T-helper 2 cell treated with Interferon-gamma antibody and Interleukin-4, amounts not matched to agents 5 μg/mL and 100 μg/mL, for 36 hours (primary cell): ENCODE results near the gene NEIL3.

ENCODE experiments used
- DNase-seq: peaks from one replicate; pipeline ENCODE4 v3.0.0; 2021; ENCODE audit warnings: low spot score
- H3K27ac Mint-ChIP-seq: one replicate; pipeline ENCODE4 v1.8.0; 2021; ENCODE audit warnings: mild to moderate bottlenecking, mixed read lengths
- H3K27me3 Mint-ChIP-seq: one replicate; pipeline ENCODE4 v1.8.0; 2021; ENCODE audit warnings: low read depth, mixed read lengths
- H3K36me3 Mint-ChIP-seq: one replicate; pipeline ENCODE4 v1.8.0; 2021; ENCODE audit warnings: low read depth, mixed read lengths
- H3K4me1 Mint-ChIP-seq: one replicate; pipeline ENCODE4 v1.8.0; 2021; ENCODE audit warnings: low read depth, mixed read lengths
- H3K4me3 Mint-ChIP-seq: one replicate; pipeline ENCODE4 v1.8.0; 2022; ENCODE audit warnings: mild to moderate bottlenecking, moderate library complexity, mixed read lengths
- H3K9me3 Mint-ChIP-seq: one replicate; pipeline ENCODE4 v1.8.0; 2021; ENCODE audit warnings: mixed read lengths

The NEIL3 gene, protein sequence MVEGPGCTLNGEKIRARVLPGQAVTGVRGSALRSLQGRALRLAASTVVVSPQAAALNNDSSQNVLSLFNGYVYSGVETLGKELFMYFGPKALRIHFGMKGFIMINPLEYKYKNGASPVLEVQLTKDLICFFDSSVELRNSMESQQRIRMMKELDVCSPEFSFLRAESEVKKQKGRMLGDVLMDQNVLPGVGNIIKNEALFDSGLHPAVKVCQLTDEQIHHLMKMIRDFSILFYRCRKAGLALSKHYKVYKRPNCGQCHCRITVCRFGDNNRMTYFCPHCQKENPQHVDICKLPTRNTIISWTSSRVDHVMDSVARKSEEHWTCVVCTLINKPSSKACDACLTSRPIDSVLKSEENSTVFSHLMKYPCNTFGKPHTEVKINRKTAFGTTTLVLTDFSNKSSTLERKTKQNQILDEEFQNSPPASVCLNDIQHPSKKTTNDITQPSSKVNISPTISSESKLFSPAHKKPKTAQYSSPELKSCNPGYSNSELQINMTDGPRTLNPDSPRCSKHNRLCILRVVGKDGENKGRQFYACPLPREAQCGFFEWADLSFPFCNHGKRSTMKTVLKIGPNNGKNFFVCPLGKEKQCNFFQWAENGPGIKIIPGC

DNA sequence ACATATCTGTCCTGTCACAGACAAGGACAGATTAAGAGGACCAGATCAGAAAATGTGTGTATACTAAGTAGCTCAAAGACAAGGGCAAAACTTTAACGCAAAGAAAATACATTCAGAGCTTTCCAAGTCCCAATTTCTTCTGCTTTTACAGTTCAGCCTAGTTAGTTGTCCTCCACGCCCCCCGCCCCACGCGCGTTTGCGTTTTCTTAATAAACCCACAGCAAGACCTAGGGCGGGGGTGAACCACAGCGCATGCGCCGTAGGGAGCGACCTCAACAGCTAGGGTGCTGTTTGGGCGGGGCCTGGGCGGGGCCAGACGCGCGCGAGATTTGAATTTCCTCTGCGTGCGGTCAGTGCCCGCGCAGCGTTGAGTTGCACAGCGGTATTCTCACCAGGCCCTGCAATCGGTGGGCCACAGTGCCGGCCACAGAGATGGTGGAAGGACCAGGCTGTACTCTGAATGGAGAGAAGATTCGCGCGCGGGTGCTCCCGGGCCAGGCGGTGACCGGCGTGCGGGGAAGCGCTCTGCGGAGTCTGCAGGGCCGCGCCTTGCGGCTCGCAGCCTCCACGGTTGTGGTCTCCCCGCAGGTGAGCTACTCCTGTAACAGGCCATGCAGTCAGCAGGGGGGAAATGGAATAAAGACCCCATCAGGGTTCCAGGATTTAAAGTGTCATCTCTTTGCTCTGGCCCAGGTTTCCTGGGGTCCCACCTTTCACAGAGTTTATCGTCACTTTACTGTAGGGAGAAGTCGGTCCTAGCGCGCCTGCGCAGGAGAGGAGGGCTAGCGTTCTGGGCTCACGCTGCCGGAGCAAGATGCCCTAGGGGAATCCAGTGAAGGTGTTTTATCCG is at the start of gene NEIL3:
Gene NEIL3, plus strand, starts transcription at position 353 of the 850 bp plus-strand sequence. Its CDS starts 80 bp downstream, at position 433.
- peak; percentile 90 for DNase-seq
- Mint-ChIP-seq H3K36me3 (peaks cover 32% of the 10 kb centered on the region), H3K9me3 (no peaks in the 10 kb centered on the region), H3K27ac (peak within 1 kb of the TSS; percentile 98), H3K4me3 (peak within 1 kb of the TSS; percentile 99), H3K27me3 (no peaks in the 10 kb centered on the region), H3K4me1 (peaks cover 50% of the 10 kb centered on the region)

DNA sequence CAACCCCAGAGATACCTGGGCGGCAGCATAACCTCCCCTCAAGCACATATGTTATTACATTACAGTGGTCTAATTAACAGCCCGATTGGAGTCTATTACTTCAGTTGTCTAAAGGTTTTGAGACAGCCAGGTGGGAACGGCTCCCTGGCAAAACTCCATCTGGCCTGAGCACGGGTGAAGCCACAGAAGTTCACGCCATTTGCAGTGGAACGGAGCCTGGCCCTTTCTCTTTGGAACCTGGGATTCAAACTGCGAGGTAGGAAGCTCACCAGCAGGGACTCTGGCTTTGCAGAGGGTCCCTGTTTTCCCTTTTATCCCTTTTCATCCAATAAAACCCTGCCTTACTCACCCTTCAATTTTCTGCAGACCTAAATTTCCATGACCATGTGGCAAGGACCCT is 45.9 kb upstream of the NEIL3 start:
- no peak overlapping the region for H3K27ac Mint-ChIP-seq
- no peaks in the 10 kb centered on the region for H3K36me3 Mint-ChIP-seq
- H3K9me3 Mint-ChIP-seq: peaks cover 1% of the 10 kb centered on the region
- H3K4me1 Mint-ChIP-seq: no peaks in the 10 kb centered on the region
- peaks cover 24% of the 10 kb centered on the region for H3K27me3 Mint-ChIP-seq
- no peak overlapping the region for H3K4me3 Mint-ChIP-seq
- no peak for DNase-seq

DNA sequence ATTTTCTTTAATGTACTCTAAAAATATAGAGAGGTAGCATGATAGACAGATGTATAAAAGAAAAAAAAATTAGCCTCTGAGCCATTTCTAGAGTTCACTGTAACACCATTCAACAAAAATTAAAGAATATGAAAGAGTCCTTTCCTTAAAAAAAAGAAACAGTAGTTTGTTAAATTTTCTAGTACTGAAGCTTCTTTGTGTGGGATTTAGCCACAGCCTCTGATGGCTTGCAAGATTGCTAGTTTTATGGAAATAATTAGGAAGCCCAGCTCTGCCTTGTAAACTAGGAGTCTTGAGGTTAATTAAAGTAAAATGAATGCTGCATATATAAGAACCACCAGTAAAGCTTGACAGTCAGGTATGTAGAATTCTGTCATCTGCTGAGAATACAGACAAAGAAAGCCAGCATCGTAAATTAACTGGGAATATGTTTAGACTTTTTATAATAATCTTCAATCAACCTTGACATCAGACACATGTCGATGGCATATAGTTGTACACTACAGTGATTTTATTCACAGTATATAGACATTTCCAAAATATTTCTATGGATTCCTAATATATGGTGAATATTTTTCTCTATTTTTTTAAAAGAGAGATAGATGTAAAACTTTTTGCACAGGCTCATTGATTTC is 44.8 kb upstream of the NEIL3 start:
- Mint-ChIP-seq H3K36me3 (no peaks in the 10 kb centered on the region), H3K9me3 (no peaks in the 10 kb centered on the region), H3K4me3 (no peak overlapping the region), H3K27ac (no peak overlapping the region), H3K4me1 (no peaks in the 10 kb centered on the region), H3K27me3 (peaks cover 21% of the 10 kb centered on the region)
- no peak for DNase-seq

DNA sequence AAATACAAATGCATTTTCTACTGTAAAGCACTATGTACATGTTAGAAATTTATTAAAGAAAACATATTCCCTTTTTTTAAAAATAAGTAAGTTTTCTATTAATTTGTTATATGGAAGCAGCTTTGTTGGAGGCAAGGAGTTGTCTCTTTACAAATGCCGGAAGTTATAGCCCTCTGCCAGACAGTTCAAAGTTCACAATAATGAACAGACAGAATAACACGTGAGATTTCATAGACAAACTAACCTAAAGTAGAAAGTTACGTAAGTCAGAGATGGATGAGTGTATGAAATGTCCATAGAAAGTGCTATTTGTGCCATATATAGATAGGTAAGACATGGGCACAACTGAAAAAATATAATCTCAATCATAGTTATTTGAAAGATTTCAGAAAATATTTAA is 43.9 kb upstream of the NEIL3 start:
- no peak for DNase-seq
- H3K27me3 Mint-ChIP-seq: peaks cover 14% of the 10 kb centered on the region
- no peaks in the 10 kb centered on the region for H3K4me1 Mint-ChIP-seq
- H3K27ac Mint-ChIP-seq: no peak overlapping the region
- no peaks in the 10 kb centered on the region for H3K9me3 Mint-ChIP-seq
- no peaks in the 10 kb centered on the region for H3K36me3 Mint-ChIP-seq
- H3K4me3 Mint-ChIP-seq: no peak overlapping the region

DNA sequence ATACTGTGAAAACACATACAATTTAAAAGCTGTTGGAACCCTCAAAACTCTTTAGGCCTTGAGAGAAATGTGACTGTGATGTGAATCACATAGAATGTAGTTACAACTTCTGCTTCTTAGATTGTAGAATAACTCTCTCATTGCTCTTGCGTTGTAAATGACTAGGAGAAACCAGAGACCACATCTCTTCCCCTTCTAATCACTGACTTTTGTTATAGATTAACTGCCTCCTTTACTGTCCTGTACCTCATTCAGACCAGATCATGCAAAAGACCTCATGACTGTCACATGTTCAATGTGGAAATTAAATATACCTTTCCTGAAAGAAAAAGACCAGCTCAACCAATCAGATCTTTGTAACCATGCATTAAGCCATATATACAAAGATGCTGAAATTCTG is 43.2 kb upstream of the NEIL3 start:
- Mint-ChIP-seq H3K4me3 (no peak overlapping the region), H3K9me3 (no peaks in the 10 kb centered on the region), H3K27me3 (peaks cover 16% of the 10 kb centered on the region), H3K27ac (no peak overlapping the region), H3K36me3 (no peaks in the 10 kb centered on the region), H3K4me1 (no peaks in the 10 kb centered on the region)
- no peak for DNase-seq

DNA sequence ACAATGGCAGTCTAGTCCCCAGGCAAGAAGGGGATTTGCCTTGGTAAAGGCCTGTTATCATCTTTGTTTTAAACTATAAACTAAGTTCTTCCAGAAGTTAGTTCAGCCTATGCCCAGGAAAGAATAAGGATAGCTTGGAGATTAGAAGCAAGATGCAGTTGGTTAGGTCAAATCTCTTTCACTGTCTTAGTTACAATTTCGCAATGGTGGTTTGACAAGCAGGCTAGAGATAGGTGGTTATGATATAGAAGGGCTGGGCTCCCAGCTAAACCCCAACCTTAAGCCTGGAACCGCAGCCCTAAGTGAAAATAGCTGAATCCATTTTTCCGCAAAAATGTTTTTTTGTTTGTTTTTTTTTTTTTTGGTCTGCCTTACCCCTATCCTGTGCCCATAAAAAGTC is 41.8 kb upstream of the NEIL3 start:
- Mint-ChIP-seq H3K4me3 (no peak overlapping the region), H3K27ac (no peak overlapping the region), H3K27me3 (peaks cover 17% of the 10 kb centered on the region), H3K9me3 (no peaks in the 10 kb centered on the region), H3K36me3 (no peaks in the 10 kb centered on the region), H3K4me1 (no peaks in the 10 kb centered on the region)
- DNase-seq: no peak

DNA sequence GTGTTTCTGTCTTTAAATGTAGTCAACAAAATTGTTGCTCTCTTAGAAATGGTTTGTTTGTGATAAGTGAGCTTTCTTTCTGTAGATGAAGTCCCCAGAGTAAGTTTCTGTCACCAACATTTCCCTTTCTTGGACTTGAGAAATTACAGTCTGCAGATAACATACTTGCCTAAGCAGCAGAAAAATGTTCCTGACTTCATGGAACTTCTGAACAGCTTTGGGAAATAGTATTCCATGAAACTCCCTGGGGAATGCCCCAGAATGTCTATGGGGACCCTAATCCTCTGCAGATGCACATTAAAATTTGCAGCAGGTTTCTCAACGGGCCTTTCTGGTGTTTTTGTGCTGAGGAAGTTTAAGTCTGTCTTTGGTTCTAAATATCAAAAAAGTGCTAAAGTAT is 38.6 kb upstream of the NEIL3 start:
- Mint-ChIP-seq H3K4me1 (no peaks in the 10 kb centered on the region), H3K27ac (no peak overlapping the region), H3K27me3 (peaks cover 17% of the 10 kb centered on the region), H3K36me3 (no peaks in the 10 kb centered on the region), H3K4me3 (no peak overlapping the region), H3K9me3 (no peaks in the 10 kb centered on the region)
- no peak for DNase-seq

DNA sequence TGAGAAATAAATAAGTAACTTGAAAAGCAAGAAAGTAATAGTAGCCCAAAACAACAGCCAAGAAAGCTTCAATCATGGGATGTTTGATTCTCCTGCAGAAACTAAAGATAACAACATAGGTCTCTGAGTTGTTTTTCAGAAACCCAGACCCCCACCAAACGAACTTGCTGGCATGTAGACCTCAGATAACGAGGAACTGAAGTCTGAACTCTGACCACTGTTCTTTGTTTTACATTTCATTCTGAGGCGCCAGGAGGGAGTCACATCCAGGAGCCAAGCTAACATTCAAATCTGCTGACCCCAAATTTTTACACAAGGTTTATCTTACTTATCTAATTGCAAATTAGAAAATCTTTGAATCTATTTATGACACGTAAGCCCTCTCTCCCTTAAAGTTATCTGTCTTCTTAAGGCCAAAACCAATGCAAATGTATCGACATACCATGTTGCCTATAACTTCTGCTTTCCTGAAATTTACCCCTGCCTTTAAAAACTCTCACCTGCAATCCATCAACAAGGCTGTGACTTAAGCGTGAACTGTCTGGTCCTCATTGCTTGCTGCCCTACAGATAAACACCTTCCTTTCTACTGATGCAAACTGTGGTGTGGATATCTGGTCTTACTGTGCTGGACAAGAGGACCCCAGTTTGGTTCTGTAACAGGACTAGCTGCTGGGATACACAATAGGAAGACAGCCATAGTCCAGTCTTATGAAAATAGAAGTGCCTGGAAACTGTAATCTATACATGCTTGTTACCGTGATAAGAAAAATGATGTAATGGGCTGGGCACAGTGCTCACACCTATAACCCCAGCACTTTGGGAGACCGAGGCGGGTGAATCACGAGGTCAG is 37.5 kb upstream of the NEIL3 start:
- no peak overlapping the region for H3K4me3 Mint-ChIP-seq
- no peaks in the 10 kb centered on the region for H3K36me3 Mint-ChIP-seq

DNA sequence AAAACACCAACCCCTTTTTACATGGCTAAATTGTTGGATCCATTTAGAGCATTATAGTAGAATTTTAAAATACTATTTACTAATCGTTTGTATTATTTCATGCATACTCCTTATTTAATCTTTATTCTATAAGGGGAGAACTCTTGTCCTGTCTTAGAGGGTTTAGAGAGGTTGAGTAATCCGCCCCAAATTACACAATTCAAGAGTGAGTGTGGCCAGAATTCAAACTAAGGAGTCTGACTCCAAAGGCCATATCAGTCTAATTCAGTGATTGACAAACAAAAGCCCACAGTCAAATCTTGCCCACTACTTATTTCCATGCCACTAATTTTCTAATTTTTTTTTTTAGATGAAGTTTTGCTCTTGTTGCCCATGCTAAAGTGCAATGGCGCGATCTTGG is 33.7 kb upstream of the NEIL3 start:
- no peaks in the 10 kb centered on the region for H3K4me1 Mint-ChIP-seq
- H3K9me3 Mint-ChIP-seq: no peaks in the 10 kb centered on the region
- H3K27me3 Mint-ChIP-seq: peaks cover 19% of the 10 kb centered on the region
- no peaks in the 10 kb centered on the region for H3K36me3 Mint-ChIP-seq
- DNase-seq: no peak
- no peak overlapping the region for H3K27ac Mint-ChIP-seq
- H3K4me3 Mint-ChIP-seq: no peak overlapping the region

More for the DNA sequence above, 37.5 kb upstream of the NEIL3 start:
- Mint-ChIP-seq H3K9me3 (no peaks in the 10 kb centered on the region), H3K4me1 (no peaks in the 10 kb centered on the region), H3K27ac (no peak overlapping the region), H3K27me3 (peaks cover 17% of the 10 kb centered on the region)
- DNase-seq: no peak

DNA sequence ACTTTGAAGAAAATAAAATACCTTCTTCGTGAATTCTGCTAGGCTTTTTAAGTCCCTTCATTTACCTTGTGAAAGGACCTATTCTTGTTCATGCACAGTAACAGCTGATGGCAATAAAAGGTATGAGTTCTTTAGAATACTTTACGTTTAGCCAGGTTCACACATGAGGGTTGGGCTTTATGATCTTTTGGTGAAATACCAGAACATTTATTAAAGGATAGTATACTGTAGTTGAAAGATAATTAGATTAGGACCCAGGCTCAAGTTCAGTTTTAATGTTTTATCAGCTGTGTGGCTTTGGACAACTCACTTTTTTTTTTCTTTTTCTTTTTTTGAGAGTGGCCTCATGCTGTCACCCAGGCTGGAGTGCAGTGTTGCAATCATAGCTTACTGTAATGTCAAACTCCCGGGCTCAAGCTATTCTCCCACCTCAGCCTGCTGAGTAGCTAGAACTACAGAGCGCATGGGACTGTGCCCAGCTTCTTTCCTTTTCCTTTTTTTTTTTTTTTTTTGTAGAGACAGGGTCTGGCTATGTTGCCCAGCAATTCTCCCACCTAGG is 28.2 kb upstream of the NEIL3 start:
- peaks cover 5% of the 10 kb centered on the region for H3K4me1 Mint-ChIP-seq

DNA sequence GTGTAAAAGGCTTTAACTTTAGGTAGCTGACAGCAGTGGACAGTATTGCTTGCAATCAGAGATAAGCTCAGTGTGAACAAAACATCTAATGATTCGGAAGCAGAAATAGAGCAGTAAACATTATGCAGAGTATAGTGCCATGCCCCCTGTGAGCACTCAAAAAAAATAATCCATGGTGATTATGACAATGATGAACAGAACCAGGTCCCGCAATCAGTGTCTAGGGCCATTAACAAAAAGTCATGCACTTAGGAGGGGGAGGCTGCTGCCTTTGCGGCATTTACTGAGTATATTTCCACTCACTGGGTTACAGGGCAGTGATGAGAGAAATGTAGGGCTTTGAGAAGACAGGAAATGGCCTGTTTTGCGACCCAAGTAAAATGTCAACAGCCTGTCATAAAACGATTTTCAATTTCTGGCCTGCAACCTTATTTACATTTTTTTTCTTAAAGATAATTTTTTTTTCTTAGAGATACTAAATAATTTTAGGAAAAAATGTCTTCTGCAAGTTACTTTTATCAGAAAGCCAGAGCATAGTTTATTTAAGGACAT is 27.3 kb upstream of the NEIL3 start:
- Mint-ChIP-seq H3K4me1 (peaks cover 12% of the 10 kb centered on the region), H3K27me3 (peaks cover 10% of the 10 kb centered on the region), H3K4me3 (no peak overlapping the region), H3K27ac (no peak overlapping the region), H3K36me3 (no peaks in the 10 kb centered on the region), H3K9me3 (no peaks in the 10 kb centered on the region)
- no peak for DNase-seq

More for the DNA sequence above, 28.2 kb upstream of the NEIL3 start:
- Mint-ChIP-seq H3K9me3 (no peaks in the 10 kb centered on the region), H3K4me3 (no peak overlapping the region), H3K27me3 (peaks cover 13% of the 10 kb centered on the region), H3K36me3 (no peaks in the 10 kb centered on the region), H3K27ac (no peak overlapping the region)
- no peak for DNase-seq

DNA sequence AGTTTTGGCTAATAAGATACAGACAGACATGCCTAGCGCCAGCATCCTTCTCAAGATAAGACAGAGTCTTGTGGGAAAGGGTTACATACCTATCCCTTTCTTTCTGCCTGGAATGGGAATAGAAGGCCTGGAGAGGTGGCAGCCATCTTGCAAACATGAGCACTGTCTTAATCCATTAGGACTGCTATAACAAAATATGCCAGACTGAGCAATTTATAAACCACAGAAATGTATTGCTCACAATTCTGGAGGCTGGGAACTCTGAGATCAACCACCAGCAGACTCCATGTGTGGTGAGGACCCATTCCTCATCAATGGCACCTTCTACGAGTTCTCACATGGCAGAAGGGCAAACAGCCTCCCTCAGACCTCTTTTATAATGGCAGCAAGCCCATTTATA is 26.5 kb upstream of the NEIL3 start:
- Mint-ChIP-seq H3K4me3 (no peak overlapping the region), H3K36me3 (no peaks in the 10 kb centered on the region), H3K4me1 (peaks cover 15% of the 10 kb centered on the region), H3K27me3 (peaks cover 10% of the 10 kb centered on the region), H3K27ac (no peak overlapping the region), H3K9me3 (no peaks in the 10 kb centered on the region)
- DNase-seq: no peak
